Vagina (tissue), 2 donors: ENCODE data around the gene TOX2. TPM values are rescaled to one million over a fixed set of nuclear protein-coding genes. Genes with fewer than 3 reads are reported as not detected.

Source experiments
- DNase-seq, 2 donors: peaks; one replicate each; pipeline ENCODE4 v3.0.0-alpha.2; 2017; ENCODE audit errors: extremely low spot score in 2 of 2
- H3K27ac ChIP-seq: fragments of 200-600 bp; sonication (generic); one replicate; pipeline ENCODE4 v1.5.1; 2019
- H3K27me3 ChIP-seq: fragments of 200-600 bp; sonication (generic); one replicate; pipeline ENCODE4 v1.5.1; 2019
- H3K36me3 ChIP-seq, 2 donors: fragments of 200-600 bp; sonication (generic); one replicate each; pipeline ENCODE4 v1.5.1; 2017 to 2019
- H3K4me1 ChIP-seq: fragments of 200-600 bp; sonication (generic); one replicate; pipeline ENCODE4 v1.5.1; 2019
- H3K4me3 ChIP-seq, 2 donors: fragments of 200-600 bp; sonication (generic); 1 replicate in 1 of 2; 2 replicates in 1 of 2; pipeline ENCODE4 v1.5.1; 2016 to 2019
- H3K9me3 ChIP-seq: fragments of 200-600 bp; sonication (generic); one replicate; pipeline ENCODE4 v1.5.1; 2019
- CTCF ChIP-seq, 3 experiments: fragments of 450-650 bp in 2 of 3; fragments of 200-600 bp in 1 of 3; sonication (generic) in 1 of 3; IDR thresholded peaks; one replicate each; pipeline ENCODE4 v1.5.1; 2017 to 2019; ENCODE audit warnings: antibody characterized with exemption in 3 of 3, mild to moderate bottlenecking in 2 of 3, moderate library complexity in 2 of 3
- POLR2A ChIP-seq, 2 donors: fragments of 450-650 bp; IDR thresholded peaks; one replicate each; pipeline ENCODE4 v1.6.1; 2017; ENCODE audit warnings: antibody characterized with exemption in 2 of 2, mild to moderate bottlenecking in 2 of 2, moderate library complexity in 2 of 2
- POLR2AphosphoS5 ChIP-seq, 2 donors: sonication (generic); formaldehyde crosslinking; IDR thresholded peaks; one replicate each; pipeline ENCODE4 v1.9.0; 2017; ENCODE audit warnings: antibody characterized with exemption in 2 of 2, mild to moderate bottlenecking in 2 of 2, low read depth in 1 of 2; ENCODE audit not compliant: insufficient read depth in 1 of 2
- intact Hi-C: fragments of 100-400 bp; cut with DNase I; formaldehyde crosslinking; loops from one replicate; pipeline ENCODE4 v1.15.1; 2023
- total RNA-seq: library from RNA; depleted of rRNA; stranded (reverse); fragments of >200 nt; gene quantifications from one replicate; pipeline ENCODE4 v1.2.3, GENCODE V29; 2016

Gene TOX2
- total RNA-seq, 1 donor from 2014 or later, result 5.2 TPM

- Histone ChIP-seq H3K4me3 (no peak overlapping the region), H3K9me3 (no peaks in the 10 kb centered on the region), H3K27ac (no peak overlapping the region), H3K4me1 (peaks cover 12% of the 10 kb centered on the region), H3K36me3 (no peaks in the 10 kb centered on the region), H3K27me3 (no peaks in the 10 kb centered on the region)
- intact Hi-C loops, result no loop called here
- TF ChIP-seq CTCF (IDR thresholded peaks at IDR 0.05), result no peak
- no peak for TF ChIP-seq POLR2A (IDR thresholded peaks at IDR 0.05)
- TF ChIP-seq POLR2AphosphoS5 (IDR thresholded peaks at IDR 0.05; ENCODE audit: insufficient read depth in 1 of 2, low read depth in 1 of 2), result no peak
- no peak for DNase-seq
Observed at GRCh38 chr20:44091026-44091425, 176.4 kb downstream of the TOX2 start.

GRCh38 chr20:44092551-44093248 is 178.0 kb downstream of the TOX2 start:
- TF ChIP-seq CTCF (IDR thresholded peaks at IDR 0.05) (no peak), POLR2A (IDR thresholded peaks at IDR 0.05) (no peak), POLR2AphosphoS5 (IDR thresholded peaks at IDR 0.05; ENCODE audit: insufficient read depth in 1 of 2, low read depth in 1 of 2) (no peak)
- Histone ChIP-seq H3K36me3 (no peaks in the 10 kb centered on the region), H3K27ac (no peak overlapping the region), H3K9me3 (no peaks in the 10 kb centered on the region), H3K4me3 (no peak overlapping the region), H3K4me1 (peaks cover 2% of the 10 kb centered on the region), H3K27me3 (no peaks in the 10 kb centered on the region)
- intact Hi-C loops, result loop anchor here (2.0 kb wide), 1 partner anchor 26 kb away; no protein-coding TSS in a partner anchor
- DNase-seq, result no peak

GRCh38 chr20:44093249-44093582 is 178.6 kb downstream of the TOX2 start:
- no peak overlapping the region for H3K4me3 ChIP-seq
- TF ChIP-seq POLR2A (IDR thresholded peaks at IDR 0.05) (no peak), CTCF (IDR thresholded peaks at IDR 0.05) (no peak), POLR2AphosphoS5 (IDR thresholded peaks at IDR 0.05; ENCODE audit: insufficient read depth in 1 of 2, low read depth in 1 of 2) (no peak)
- no peak overlapping the region for H3K27ac ChIP-seq
- no peaks in the 10 kb centered on the region for H3K4me1 ChIP-seq
- H3K36me3 ChIP-seq, result no peaks in the 10 kb centered on the region
- DNase-seq, result no peak
- no peaks in the 10 kb centered on the region for H3K27me3 ChIP-seq
- no peaks in the 10 kb centered on the region for H3K9me3 ChIP-seq
- intact Hi-C loops, result loop anchor here (2.0 kb wide), 1 partner anchor 26 kb away; no protein-coding TSS in a partner anchor

GRCh38 chr20:44095831-44096230 is 181.2 kb downstream of the TOX2 start:
- no peaks in the 10 kb centered on the region for H3K4me1 ChIP-seq
- no peaks in the 10 kb centered on the region for H3K9me3 ChIP-seq
- no peak for DNase-seq
- H3K36me3 ChIP-seq, result no peaks in the 10 kb centered on the region
- H3K27ac ChIP-seq, result no peak overlapping the region
- intact Hi-C loops, result no loop called here
- TF ChIP-seq CTCF (IDR thresholded peaks at IDR 0.05), result no peak
- no peak for TF ChIP-seq POLR2AphosphoS5 (IDR thresholded peaks at IDR 0.05; ENCODE audit: insufficient read depth in 1 of 2, low read depth in 1 of 2)
- no peak for TF ChIP-seq POLR2A (IDR thresholded peaks at IDR 0.05)
- H3K4me3 ChIP-seq, result no peak overlapping the region
- H3K27me3 ChIP-seq, result no peaks in the 10 kb centered on the region

GRCh38 chr20:44097521-44098255 is 183.0 kb downstream of the TOX2 start:
- Histone ChIP-seq H3K4me1 (no peaks in the 10 kb centered on the region), H3K27me3 (no peaks in the 10 kb centered on the region), H3K36me3 (no peaks in the 10 kb centered on the region), H3K4me3 (no peak overlapping the region), H3K27ac (no peak overlapping the region), H3K9me3 (peaks cover 4% of the 10 kb centered on the region)
- intact Hi-C loops, result no loop called here
- TF ChIP-seq CTCF (IDR thresholded peaks at IDR 0.05) (no peak), POLR2AphosphoS5 (IDR thresholded peaks at IDR 0.05; ENCODE audit: insufficient read depth in 1 of 2, low read depth in 1 of 2) (no peak), POLR2A (IDR thresholded peaks at IDR 0.05) (no peak)
- DNase-seq, result no peak
